K562 (cell line): ENCODE data around the gene ACSF2. TPM values are rescaled to one million over a fixed set of nuclear protein-coding genes. Genes with fewer than 3 reads are reported as not detected.

Experiments used
- BCOR ChIP-seq: fragments of 450-650 bp; IDR thresholded peaks from 2 replicates; pipeline ENCODE4 v1.6.1; 2016
- FOXK2 ChIP-seq, 2 experiments: fragments of 450-650 bp; IDR thresholded peaks in 1 of 2; conservative IDR thresholded peaks in 1 of 2; 2 replicates each; pipeline ENCODE4 v1.6.1; 2016; ENCODE audit warnings: low read depth in 2 of 2, mild to moderate bottlenecking in 1 of 2
- GABPA ChIP-seq: fragments of 200-800 bp; sonication (Bioruptor generic); conservative IDR thresholded peaks from 2 replicates; pipeline ENCODE4 v1.6.1; 2016; ENCODE audit warnings: low read depth, missing genetic modification characterization, missing compliant biosample characterization
- SAP30 ChIP-seq: fragments of 200-600 bp; sonication (generic); IDR thresholded peaks from 2 replicates; pipeline ENCODE4 v1.6.1; 2012; ENCODE audit warnings: borderline replicate concordance, low read depth, mild to moderate bottlenecking, moderate library complexity, low read length, control low read depth, inconsistent platforms; ENCODE audit not compliant: insufficient read depth, poor library complexity, severe bottlenecking
- SMAD1 ChIP-seq: fragments of 150-350 bp; IDR thresholded peaks from 2 replicates; pipeline ENCODE4 v1.6.1; 2014; ENCODE audit warnings: low read length, low read depth; ENCODE audit not compliant: partially characterized antibody
- TCF7L2 ChIP-seq: fragments of 150-350 bp; IDR thresholded peaks from 2 replicates; pipeline ENCODE4 v1.6.1; 2016; ENCODE audit warnings: low read depth, mild to moderate bottlenecking, low read length, moderate library complexity
- XRCC5 ChIP-seq: fragments of 200-400 bp; formaldehyde crosslinking; IDR thresholded peaks from 2 replicates; pipeline ENCODE4 v1.6.1; 2017; ENCODE audit warnings: low read depth, mild to moderate bottlenecking, low read length
- ZBTB34 ChIP-seq: fragments of 250-450 bp; sonication (Bioruptor Pico); IDR thresholded peaks from 2 replicates; pipeline ENCODE4 v1.8.0; 2021; ENCODE audit warnings: mild to moderate bottlenecking, moderate library complexity
- ZBTB8A ChIP-seq: fragments of 450-650 bp; IDR thresholded peaks from 2 replicates; pipeline ENCODE4 v1.6.1; 2018; ENCODE audit warnings: mild to moderate bottlenecking, moderate library complexity; ENCODE audit not compliant: partially characterized antibody
- ZC3H11A ChIP-seq: IDR thresholded peaks from 2 replicates; pipeline ENCODE4 v1.6.1; 2012; ENCODE audit warnings: low read depth, low read length, improper control_type of control experiment
- polyA plus RNA-seq, 8 experiments: library from polyadenylated mRNA; depleted of rRNA in 4 of 8; stranded (reverse) in 5 of 8; unstranded in 3 of 8; fragments of >200 nt; fragmentation: Nextera tagmentation in 2 of 8; fragmentation: Illumina TruSeq in 1 of 8; extraction: Ambion mirVana in 2 of 8; extraction: Trizol in 1 of 8; gene quantifications; 2 replicates each; pipeline versions ENCODE4 v1.2.1 to v1.2.3, GENCODE V29; 2011 to 2014; ENCODE audit warnings: inconsistent platforms in 1 of 8, missing spikeins in 1 of 8
- total RNA-seq, 7 experiments: library from RNA; depleted of rRNA in 6 of 7; stranded (reverse); fragments of >200 nt in 6 of 7; fragmentation: Illumina TruSeq in 2 of 7; extraction: Trizol in 2 of 7; gene quantifications; 2 replicates each; pipeline versions ENCODE4 v1.2.1 to v1.2.3, GENCODE V29; 2011 to 2021; ENCODE audit warnings: low replicate concordance in 1 of 7
- TF ChIP-seq, protein P1 (sequence below): fragments of 450-650 bp; IDR thresholded peaks from 2 replicates; pipeline ENCODE4 v1.6.1; 2016; ENCODE audit warnings: low read depth

The ACSF2 gene
- total and polyA plus RNA-seq, 9 of the 15 experiments (the other 6 are each of a cell fraction or from before 2014, with no cell fraction given) = 0.89 to 6.1 (median 3.5) TPM

DNA sequence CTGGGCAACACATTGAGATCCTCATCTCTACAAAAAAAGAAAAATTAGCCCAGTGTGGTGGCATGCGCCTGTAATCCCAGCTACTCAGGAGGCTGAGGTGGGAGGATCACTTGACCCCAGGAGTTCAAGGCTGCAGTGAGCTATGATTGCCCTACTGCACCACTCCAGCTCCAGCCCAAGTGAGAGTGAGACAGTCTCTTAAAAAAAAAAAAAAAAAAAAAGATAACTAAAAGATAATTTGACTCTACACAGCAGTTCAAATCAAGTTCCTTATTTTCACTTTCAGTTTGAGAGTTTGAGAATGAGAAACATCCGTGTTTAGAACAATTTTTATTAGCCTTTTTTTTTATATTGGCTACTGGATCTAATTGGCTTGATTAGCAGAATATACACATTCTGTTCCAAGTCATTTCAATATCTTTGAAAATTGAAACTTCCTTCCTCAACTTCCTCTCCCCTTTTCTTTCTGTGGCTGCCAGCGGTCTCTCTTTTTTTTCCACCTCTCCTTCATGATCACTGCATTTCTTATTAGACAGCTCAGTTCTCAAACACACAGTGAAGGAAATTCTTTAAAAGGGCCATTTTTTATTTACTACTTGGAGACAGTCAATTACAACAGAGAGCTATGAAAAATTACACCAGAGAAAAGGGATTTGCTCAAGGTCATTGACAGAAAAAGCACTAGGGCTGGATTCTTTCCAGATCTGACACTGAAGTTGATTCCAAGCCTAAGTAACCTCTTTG is 4.5 kb upstream of the ACSF2 start (continued):
- TF ChIP-seq SAP30 (no peak), XRCC5 (no peak), FOXK2 (conservative IDR thresholded peaks at IDR 0.05 in 1 of 2, IDR thresholded peaks at IDR 0.05 in 1 of 2; ENCODE audit: low read depth in 2 of 2) (peak in 1 of 2 experiments; percentile 34; a peak in 2 of 4 replicates), ZC3H11A (no peak), ZBTB8A (no peak), TCF7L2 (no peak), SMAD1 (no peak), BCOR (peak; percentile 54; the same call in 1 of the 2 replicates), GABPA (tag) (peak; percentile 37; the same call in 1 of the 2 replicates), ZBTB34 (no peak)
- TF ChIP-seq, protein P1, sequence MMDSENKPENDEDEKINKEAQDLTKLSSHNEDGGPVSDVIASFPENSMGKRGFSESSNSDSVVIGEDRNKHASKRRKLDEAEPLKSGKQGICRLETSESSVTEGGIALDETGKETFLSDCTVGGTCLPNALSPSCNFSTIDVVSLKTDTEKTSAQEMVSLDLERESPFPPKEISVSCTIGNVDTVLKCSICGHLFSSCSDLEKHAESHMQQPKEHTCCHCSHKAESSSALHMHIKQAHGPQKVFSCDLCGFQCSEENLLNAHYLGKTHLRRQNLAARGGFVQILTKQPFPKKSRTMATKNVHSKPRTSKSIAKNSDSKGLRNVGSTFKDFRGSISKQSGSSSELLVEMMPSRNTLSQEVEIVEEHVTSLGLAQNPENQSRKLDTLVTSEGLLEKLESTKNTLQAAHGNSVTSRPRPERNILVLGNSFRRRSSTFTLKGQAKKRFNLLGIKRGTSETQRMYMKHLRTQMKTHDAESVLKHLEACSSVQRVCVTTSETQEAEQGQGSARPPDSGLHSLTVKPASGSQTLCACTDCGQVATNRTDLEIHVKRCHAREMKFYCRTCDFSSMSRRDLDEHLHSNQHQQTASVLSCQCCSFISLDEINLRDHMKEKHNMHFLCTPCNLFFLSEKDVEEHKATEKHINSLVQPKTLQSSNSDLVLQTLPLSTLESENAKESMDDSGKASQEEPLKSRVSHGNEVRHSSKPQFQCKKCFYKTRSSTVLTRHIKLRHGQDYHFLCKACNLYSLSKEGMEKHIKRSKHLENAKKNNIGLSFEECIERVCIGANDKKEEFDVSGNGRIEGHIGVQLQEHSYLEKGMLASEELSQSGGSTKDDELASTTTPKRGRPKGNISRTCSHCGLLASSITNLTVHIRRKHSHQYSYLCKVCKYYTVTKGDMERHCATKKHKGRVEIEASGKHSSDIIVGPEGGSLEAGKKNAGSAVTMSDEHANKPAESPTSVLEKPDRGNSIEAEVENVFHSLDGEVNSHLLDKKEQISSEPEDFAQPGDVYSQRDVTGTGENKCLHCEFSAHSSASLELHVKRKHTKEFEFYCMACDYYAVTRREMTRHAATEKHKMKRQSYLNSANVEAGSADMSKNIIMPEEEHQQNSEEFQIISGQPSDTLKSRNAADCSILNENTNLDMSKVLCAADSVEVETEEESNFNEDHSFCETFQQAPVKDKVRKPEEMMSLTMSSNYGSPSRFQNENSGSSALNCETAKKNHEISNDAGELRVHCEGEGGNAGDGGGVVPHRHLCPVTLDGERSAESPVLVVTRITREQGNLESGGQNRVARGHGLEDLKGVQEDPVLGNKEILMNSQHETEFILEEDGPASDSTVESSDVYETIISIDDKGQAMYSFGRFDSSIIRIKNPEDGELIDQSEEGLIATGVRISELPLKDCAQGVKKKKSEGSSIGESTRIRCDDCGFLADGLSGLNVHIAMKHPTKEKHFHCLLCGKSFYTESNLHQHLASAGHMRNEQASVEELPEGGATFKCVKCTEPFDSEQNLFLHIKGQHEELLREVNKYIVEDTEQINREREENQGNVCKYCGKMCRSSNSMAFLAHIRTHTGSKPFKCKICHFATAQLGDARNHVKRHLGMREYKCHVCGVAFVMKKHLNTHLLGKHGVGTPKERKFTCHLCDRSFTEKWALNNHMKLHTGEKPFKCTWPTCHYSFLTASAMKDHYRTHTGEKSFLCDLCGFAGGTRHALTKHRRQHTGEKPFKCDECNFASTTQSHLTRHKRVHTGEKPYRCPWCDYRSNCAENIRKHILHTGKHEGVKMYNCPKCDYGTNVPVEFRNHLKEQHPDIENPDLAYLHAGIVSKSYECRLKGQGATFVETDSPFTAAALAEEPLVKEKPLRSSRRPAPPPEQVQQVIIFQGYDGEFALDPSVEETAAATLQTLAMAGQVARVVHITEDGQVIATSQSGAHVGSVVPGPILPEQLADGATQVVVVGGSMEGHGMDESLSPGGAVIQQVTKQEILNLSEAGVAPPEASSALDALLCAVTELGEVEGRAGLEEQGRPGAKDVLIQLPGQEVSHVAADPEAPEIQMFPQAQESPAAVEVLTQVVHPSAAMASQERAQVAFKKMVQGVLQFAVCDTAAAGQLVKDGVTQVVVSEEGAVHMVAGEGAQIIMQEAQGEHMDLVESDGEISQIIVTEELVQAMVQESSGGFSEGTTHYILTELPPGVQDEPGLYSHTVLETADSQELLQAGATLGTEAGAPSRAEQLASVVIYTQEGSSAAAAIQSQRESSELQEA = no peak
